HEK293T (cell line): ENCODE results near the gene PIEZO1.

Source experiments
- ELF4 ChIP-seq: fragments of 450-650 bp; IDR thresholded peaks from 2 replicates; pipeline ENCODE4 v1.6.1; 2017; ENCODE audit warnings: antibody characterized with exemption
- TF ChIP-seq, protein P1 (sequence below): fragments of 450-650 bp; IDR thresholded peaks from 2 replicates; pipeline ENCODE4 v1.6.1; 2016

DNA sequence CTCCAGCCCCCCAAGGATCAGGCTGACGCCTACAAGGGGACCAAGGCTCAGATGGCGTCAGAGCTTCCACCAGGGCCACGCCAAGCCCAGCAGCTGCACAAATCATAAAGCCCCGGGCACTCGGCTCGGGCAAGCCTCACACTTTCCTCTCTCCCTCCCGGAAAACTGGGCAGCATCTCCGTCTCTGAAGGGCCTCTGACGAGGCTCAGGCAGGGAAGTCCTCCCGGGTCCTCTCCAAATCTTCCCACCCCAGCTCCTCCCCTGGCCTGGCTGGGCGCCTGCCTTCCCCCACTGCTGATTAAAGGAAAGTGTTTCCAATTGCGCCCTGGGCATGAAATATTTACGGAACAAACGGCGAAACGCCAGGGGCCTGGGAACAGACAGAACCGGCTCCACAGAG, 38.5 kb downstream of the PIEZO1 start:
- TF ChIP-seq, protein P1, sequence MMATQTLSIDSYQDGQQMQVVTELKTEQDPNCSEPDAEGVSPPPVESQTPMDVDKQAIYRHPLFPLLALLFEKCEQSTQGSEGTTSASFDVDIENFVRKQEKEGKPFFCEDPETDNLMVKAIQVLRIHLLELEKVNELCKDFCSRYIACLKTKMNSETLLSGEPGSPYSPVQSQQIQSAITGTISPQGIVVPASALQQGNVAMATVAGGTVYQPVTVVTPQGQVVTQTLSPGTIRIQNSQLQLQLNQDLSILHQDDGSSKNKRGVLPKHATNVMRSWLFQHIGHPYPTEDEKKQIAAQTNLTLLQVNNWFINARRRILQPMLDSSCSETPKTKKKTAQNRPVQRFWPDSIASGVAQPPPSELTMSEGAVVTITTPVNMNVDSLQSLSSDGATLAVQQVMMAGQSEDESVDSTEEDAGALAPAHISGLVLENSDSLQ, result no peak
- TF ChIP-seq ELF4, result no peak
